Gastrocnemius medialis (tissue), 4 donors: ENCODE measurements around the gene ACTL7A.

Experiments
- CTCF ChIP-seq, 5 experiments: fragments of 450-650 bp in 3 of 5; fragments of 200-600 bp in 2 of 5; sonication (generic) in 2 of 5; IDR thresholded peaks in 4 of 5; conservative IDR thresholded peaks in 1 of 5; 1 replicate in 4 of 5; 2 replicates in 1 of 5; pipeline ENCODE4 v1.5.1; 2016 to 2019; ENCODE audit warnings: antibody characterized with exemption in 5 of 5, mild to moderate bottlenecking in 3 of 5, moderate library complexity in 3 of 5
- POLR2A ChIP-seq, 2 donors: fragments of 450-650 bp; IDR thresholded peaks; one replicate each; pipeline ENCODE4 v1.6.1; 2017; ENCODE audit warnings: antibody characterized with exemption in 2 of 2, mild to moderate bottlenecking in 2 of 2, moderate library complexity in 2 of 2

GRCh38 chr9:108903420-108904103 lies 41.5 kb downstream of the ACTL7A start:
- TF ChIP-seq CTCF (IDR thresholded peaks at IDR 0.05 in 4 of 5, conservative IDR thresholded peaks at IDR 0.05 in 1 of 5) (no peak), POLR2A (IDR thresholded peaks at IDR 0.05) (no peak)
